ENCODE results near the gene GPC3.
"Not testable (repeated sequence)": the region's sequence is repeated elsewhere in the genome, so short reads cannot be mapped to it uniquely, and the experiment has no call there.

GPC3 gene

GRCh38 chrX:133639726-133640125, 345.7 kb downstream of the GPC3 start:
- Mint-ChIP-seq H3K27ac (no peak overlapping the region), H3K36me3 (peaks cover 2% of the 10 kb centered on the region), H3K4me3 (no peak overlapping the region), H3K9me3 (ENCODE audit: low read depth) (no peaks in the 10 kb centered on the region), H3K4me1 (ENCODE audit: low read depth) (no peaks in the 10 kb centered on the region), H3K27me3 (no peaks in the 10 kb centered on the region)

GRCh38 chrX:133638285-133638684, 347.1 kb downstream of the GPC3 start:
- Mint-ChIP-seq H3K9me3 (ENCODE audit: low read depth) (no peaks in the 10 kb centered on the region), H3K4me3 (no peak overlapping the region), H3K27me3 (no peaks in the 10 kb centered on the region), H3K27ac (no peak overlapping the region), H3K4me1 (ENCODE audit: low read depth) (no peaks in the 10 kb centered on the region), H3K36me3 (peaks cover 2% of the 10 kb centered on the region)

- no peak overlapping the region for H3K27ac Mint-ChIP-seq
- H3K4me3 Mint-ChIP-seq, result no peak overlapping the region
- H3K36me3 Mint-ChIP-seq, result peaks cover 2% of the 10 kb centered on the region
- no peaks in the 10 kb centered on the region for H3K27me3 Mint-ChIP-seq
- H3K9me3 Mint-ChIP-seq (ENCODE audit: low read depth), result no peaks in the 10 kb centered on the region
- H3K4me1 Mint-ChIP-seq (ENCODE audit: low read depth), result no peaks in the 10 kb centered on the region
Measured at GRCh38 chrX:133637765-133638164, 347.6 kb downstream of the GPC3 start.

GRCh38 chrX:133636009-133636408, 349.4 kb downstream of the GPC3 start:
- Mint-ChIP-seq H3K36me3 (peaks cover 2% of the 10 kb centered on the region), H3K4me3 (no peak overlapping the region), H3K9me3 (ENCODE audit: low read depth) (no peaks in the 10 kb centered on the region), H3K4me1 (ENCODE audit: low read depth) (no peaks in the 10 kb centered on the region), H3K27ac (no peak overlapping the region), H3K27me3 (no peaks in the 10 kb centered on the region)

GRCh38 chrX:133634416-133634815, 351.0 kb downstream of the GPC3 start:
- Mint-ChIP-seq H3K4me3 (no peak overlapping the region), H3K27me3 (no peaks in the 10 kb centered on the region), H3K9me3 (ENCODE audit: low read depth) (no peaks in the 10 kb centered on the region), H3K4me1 (ENCODE audit: low read depth) (no peaks in the 10 kb centered on the region), H3K36me3 (peaks cover 2% of the 10 kb centered on the region), H3K27ac (no peak overlapping the region)

GRCh38 chrX:133633950-133634349, 351.4 kb downstream of the GPC3 start:
- Mint-ChIP-seq H3K27ac (no peak overlapping the region), H3K36me3 (peaks cover 2% of the 10 kb centered on the region), H3K4me3 (no peak overlapping the region), H3K9me3 (ENCODE audit: low read depth) (no peaks in the 10 kb centered on the region), H3K4me1 (ENCODE audit: low read depth) (no peaks in the 10 kb centered on the region), H3K27me3 (no peaks in the 10 kb centered on the region)

GRCh38 chrX:133633162-133633561, 352.2 kb downstream of the GPC3 start:
- H3K4me1 Mint-ChIP-seq (ENCODE audit: low read depth), result no peaks in the 10 kb centered on the region
- H3K27me3 Mint-ChIP-seq, result no peaks in the 10 kb centered on the region
- H3K4me3 Mint-ChIP-seq, result no peak overlapping the region
- no peak overlapping the region for H3K27ac Mint-ChIP-seq
- peaks cover 2% of the 10 kb centered on the region for H3K36me3 Mint-ChIP-seq
- H3K9me3 Mint-ChIP-seq (ENCODE audit: low read depth), result no peaks in the 10 kb centered on the region

GRCh38 chrX:133630362-133630761, 355.0 kb downstream of the GPC3 start:
- Mint-ChIP-seq H3K36me3 (no peaks in the 10 kb centered on the region), H3K27ac (no peak overlapping the region), H3K27me3 (no peaks in the 10 kb centered on the region), H3K4me1 (ENCODE audit: low read depth) (no peaks in the 10 kb centered on the region), H3K4me3 (no peak overlapping the region), H3K9me3 (ENCODE audit: low read depth) (no peaks in the 10 kb centered on the region)

- Mint-ChIP-seq H3K9me3 (ENCODE audit: low read depth) (no peaks in the 10 kb centered on the region), H3K36me3 (no peaks in the 10 kb centered on the region), H3K27me3 (no peaks in the 10 kb centered on the region), H3K4me1 (ENCODE audit: low read depth) (no peaks in the 10 kb centered on the region), H3K27ac (no peak overlapping the region), H3K4me3 (no peak overlapping the region)
Measured at GRCh38 chrX:133627673-133628072, 357.7 kb downstream of the GPC3 start.

- H3K4me1 Mint-ChIP-seq (ENCODE audit: low read depth); H3K27ac Mint-ChIP-seq; H3K4me3 Mint-ChIP-seq; H3K9me3 Mint-ChIP-seq (ENCODE audit: low read depth); H3K36me3 Mint-ChIP-seq; H3K27me3 Mint-ChIP-seq: not testable (repeated sequence)
Measured at GRCh38 chrX:133621384-133621783, 364.0 kb downstream of the GPC3 start.

- no peaks in the 10 kb centered on the region for H3K4me1 Mint-ChIP-seq (ENCODE audit: low read depth)
- H3K4me3 Mint-ChIP-seq, result no peak overlapping the region
- H3K27ac Mint-ChIP-seq, result no peak overlapping the region
- peaks cover 7% of the 10 kb centered on the region for H3K9me3 Mint-ChIP-seq (ENCODE audit: low read depth)
- H3K36me3 Mint-ChIP-seq, result no peaks in the 10 kb centered on the region
- no peaks in the 10 kb centered on the region for H3K27me3 Mint-ChIP-seq
Measured at GRCh38 chrX:133611676-133612075, 373.7 kb downstream of the GPC3 start.

GRCh38 chrX:133610056-133610455, 375.3 kb downstream of the GPC3 start:
- Mint-ChIP-seq H3K4me3 (no peak overlapping the region), H3K4me1 (ENCODE audit: low read depth) (no peaks in the 10 kb centered on the region), H3K27ac (no peak overlapping the region), H3K9me3 (ENCODE audit: low read depth) (peaks cover 7% of the 10 kb centered on the region), H3K36me3 (no peaks in the 10 kb centered on the region), H3K27me3 (no peaks in the 10 kb centered on the region)

- Mint-ChIP-seq H3K27me3 (no peaks in the 10 kb centered on the region), H3K9me3 (ENCODE audit: low read depth) (peaks cover 5% of the 10 kb centered on the region), H3K36me3 (no peaks in the 10 kb centered on the region), H3K4me1 (ENCODE audit: low read depth) (no peaks in the 10 kb centered on the region), H3K27ac (no peak overlapping the region), H3K4me3 (no peak overlapping the region)
Measured at GRCh38 chrX:133609166-133609565, 376.2 kb downstream of the GPC3 start.

GRCh38 chrX:133608406-133608805, 377.0 kb downstream of the GPC3 start:
- Mint-ChIP-seq H3K9me3 (ENCODE audit: low read depth) (no peaks in the 10 kb centered on the region), H3K36me3 (no peaks in the 10 kb centered on the region), H3K27me3 (no peaks in the 10 kb centered on the region), H3K4me1 (ENCODE audit: low read depth) (no peaks in the 10 kb centered on the region), H3K4me3 (no peak overlapping the region), H3K27ac (no peak overlapping the region)

- no peak overlapping the region for H3K4me3 Mint-ChIP-seq
- no peak overlapping the region for H3K27ac Mint-ChIP-seq
- H3K9me3 Mint-ChIP-seq (ENCODE audit: low read depth), result no peaks in the 10 kb centered on the region
Measured at GRCh38 chrX:133607419-133608348, 377.7 kb downstream of the GPC3 start.

GRCh38 chrX:133606990-133607389, 378.4 kb downstream of the GPC3 start:
- Mint-ChIP-seq H3K9me3 (ENCODE audit: low read depth) (no peaks in the 10 kb centered on the region), H3K36me3 (no peaks in the 10 kb centered on the region), H3K4me3 (no peak overlapping the region)

More at GRCh38 chrX:133607419-133608348, 377.7 kb downstream of the GPC3 start:
- Mint-ChIP-seq H3K27me3 (no peaks in the 10 kb centered on the region), H3K4me1 (ENCODE audit: low read depth) (no peaks in the 10 kb centered on the region), H3K36me3 (no peaks in the 10 kb centered on the region)

More at GRCh38 chrX:133606990-133607389, 378.4 kb downstream of the GPC3 start:
- Mint-ChIP-seq H3K27ac (no peak overlapping the region), H3K4me1 (ENCODE audit: low read depth) (no peaks in the 10 kb centered on the region), H3K27me3 (no peaks in the 10 kb centered on the region)

Data from activated naive CD8-positive, alpha-beta T cell (primary cell).